Body of pancreas (tissue), 4 donors: Measurements from ENCODE around the gene APBA2. TPM values are rescaled to one million over a fixed set of nuclear protein-coding genes. Genes with fewer than 3 reads are reported as not detected.
A peak's percentile ranks its signal among the peaks of the same experiment; 100 is the strongest.

Experiments used
- ATAC-seq: fragments of 150-250 bp; one replicate; pipeline ENCODE4 v1.9.1; 2016
- DNase-seq, 4 donors: peaks; one replicate each; pipeline ENCODE4 v3.0.0-alpha.2; 2019
- H3K27ac ChIP-seq, 4 donors: fragments of 200-600 bp; sonication (generic); 1 replicate in 3 of 4; 2 replicates in 1 of 4; pipeline versions ENCODE4 v1.5.1 to v1.6.1; 2016 to 2019; ENCODE audit warnings: mild to moderate bottlenecking in 1 of 4, mixed read lengths in 1 of 4, moderate library complexity in 1 of 4
- H3K27me3 ChIP-seq, 2 donors: fragments of 200-600 bp; sonication (generic); one replicate each; pipeline ENCODE4 v1.6.0; 2016; ENCODE audit warnings: mild to moderate bottlenecking in 1 of 2
- H3K36me3 ChIP-seq, 2 donors: fragments of 200-600 bp; sonication (generic); replicated peaks in 1 of 2; 2 replicates each; pipeline ENCODE4 v1.5.1; 2016; ENCODE audit warnings: low read depth in 2 of 2; ENCODE audit not compliant: insufficient read depth in 1 of 2
- H3K4me1 ChIP-seq: fragments of 200-600 bp; sonication (generic); one replicate; pipeline ENCODE4 v1.6.0; 2016
- H3K4me3 ChIP-seq, 2 donors: fragments of 200-600 bp; sonication (generic); 1 replicate in 1 of 2; 2 replicates in 1 of 2; pipeline ENCODE4 v1.5.1; 2016 to 2019
- H3K9me3 ChIP-seq, 3 donors: fragments of 200-600 bp; sonication (generic); 1 replicate in 2 of 3; 2 replicates in 1 of 3; pipeline ENCODE4 v1.5.1; 2016
- POLR2A ChIP-seq, 3 donors: fragments of 450-650 bp; IDR thresholded peaks; one replicate each; pipeline ENCODE4 v1.6.1; 2016; ENCODE audit warnings: antibody characterized with exemption in 3 of 3, mild to moderate bottlenecking in 2 of 3
- WGBS, 2 donors: methylation state at CpG; one replicate each; pipeline ENCODE4 v1.1.5; 2017; 5-methylcytosine and 5-hydroxymethylcytosine counted together
- intact Hi-C: fragments of 100-400 bp; cut with DNase I; formaldehyde crosslinking; loops from one replicate; pipeline ENCODE4 v1.15.1; 2023
- total RNA-seq, 2 donors: library from RNA; depleted of rRNA; stranded (reverse); fragments of >200 nt; gene quantifications; one replicate each; pipeline ENCODE4 v1.1.0, GENCODE V29; 2016
- TF ChIP-seq, protein P1 (sequence below), 7 experiments: fragments of 450-650 bp in 4 of 7; fragments of 200-600 bp in 3 of 7; sonication (generic) in 3 of 7; IDR thresholded peaks; one replicate each; pipeline ENCODE4 v1.5.1; 2016 to 2019; ENCODE audit warnings: antibody characterized with exemption in 7 of 7

APBA2 gene
- total RNA-seq, 2 donors from 2014 or later: 13.2 to 29.0 TPM

DNA sequence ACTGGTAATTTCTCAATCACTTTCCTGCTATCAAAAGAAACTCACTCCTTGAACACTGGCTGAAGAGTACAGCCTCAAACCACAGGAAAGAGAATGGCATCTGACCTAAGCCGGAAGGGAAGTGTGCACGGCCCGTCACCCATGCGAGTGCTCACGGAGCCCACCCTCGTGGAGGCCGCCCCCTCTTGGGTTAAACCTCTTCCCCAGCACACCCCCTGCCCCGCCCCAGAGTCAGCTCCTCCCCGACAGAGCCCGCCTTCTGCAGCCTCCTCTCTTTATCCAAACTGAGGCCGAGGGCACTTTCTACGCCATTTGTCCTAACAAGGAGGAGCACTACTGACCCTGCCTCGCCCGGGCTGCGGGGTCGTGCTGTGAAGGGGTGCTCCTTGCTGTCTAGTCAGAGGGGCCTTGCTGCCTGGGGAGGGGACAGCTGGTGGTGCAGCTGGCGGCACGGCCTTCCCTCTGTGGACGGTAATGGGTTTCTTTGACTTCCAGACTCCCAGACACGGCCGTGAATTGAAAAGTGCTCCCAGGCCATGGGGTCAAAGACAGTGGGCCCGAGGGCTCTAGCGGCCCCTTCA is 246.2 kb downstream of the APBA2 start:
- H3K9me3 ChIP-seq: no peaks in the 10 kb centered on the region
- WGBS, 2 donors: 54 to 75% methylated on average over 10 to 23 of the region's 23 CpGs
- TF ChIP-seq, protein P1, sequence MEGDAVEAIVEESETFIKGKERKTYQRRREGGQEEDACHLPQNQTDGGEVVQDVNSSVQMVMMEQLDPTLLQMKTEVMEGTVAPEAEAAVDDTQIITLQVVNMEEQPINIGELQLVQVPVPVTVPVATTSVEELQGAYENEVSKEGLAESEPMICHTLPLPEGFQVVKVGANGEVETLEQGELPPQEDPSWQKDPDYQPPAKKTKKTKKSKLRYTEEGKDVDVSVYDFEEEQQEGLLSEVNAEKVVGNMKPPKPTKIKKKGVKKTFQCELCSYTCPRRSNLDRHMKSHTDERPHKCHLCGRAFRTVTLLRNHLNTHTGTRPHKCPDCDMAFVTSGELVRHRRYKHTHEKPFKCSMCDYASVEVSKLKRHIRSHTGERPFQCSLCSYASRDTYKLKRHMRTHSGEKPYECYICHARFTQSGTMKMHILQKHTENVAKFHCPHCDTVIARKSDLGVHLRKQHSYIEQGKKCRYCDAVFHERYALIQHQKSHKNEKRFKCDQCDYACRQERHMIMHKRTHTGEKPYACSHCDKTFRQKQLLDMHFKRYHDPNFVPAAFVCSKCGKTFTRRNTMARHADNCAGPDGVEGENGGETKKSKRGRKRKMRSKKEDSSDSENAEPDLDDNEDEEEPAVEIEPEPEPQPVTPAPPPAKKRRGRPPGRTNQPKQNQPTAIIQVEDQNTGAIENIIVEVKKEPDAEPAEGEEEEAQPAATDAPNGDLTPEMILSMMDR (IDR thresholded peaks at IDR 0.05): no peak
- TF ChIP-seq POLR2A (IDR thresholded peaks at IDR 0.05): no peak
- H3K4me3 ChIP-seq: no peak overlapping the region
- ATAC-seq (no peak), DNase-seq (peak in 1 of 4 donors; percentile 9)
- intact Hi-C loops: no loop called here
- no peak overlapping the region for H3K27ac ChIP-seq
- no peaks in the 10 kb centered on the region for H3K4me1 ChIP-seq
- no peaks in the 10 kb centered on the region for H3K27me3 ChIP-seq
- no peaks in the 10 kb centered on the region for H3K36me3 ChIP-seq

DNA sequence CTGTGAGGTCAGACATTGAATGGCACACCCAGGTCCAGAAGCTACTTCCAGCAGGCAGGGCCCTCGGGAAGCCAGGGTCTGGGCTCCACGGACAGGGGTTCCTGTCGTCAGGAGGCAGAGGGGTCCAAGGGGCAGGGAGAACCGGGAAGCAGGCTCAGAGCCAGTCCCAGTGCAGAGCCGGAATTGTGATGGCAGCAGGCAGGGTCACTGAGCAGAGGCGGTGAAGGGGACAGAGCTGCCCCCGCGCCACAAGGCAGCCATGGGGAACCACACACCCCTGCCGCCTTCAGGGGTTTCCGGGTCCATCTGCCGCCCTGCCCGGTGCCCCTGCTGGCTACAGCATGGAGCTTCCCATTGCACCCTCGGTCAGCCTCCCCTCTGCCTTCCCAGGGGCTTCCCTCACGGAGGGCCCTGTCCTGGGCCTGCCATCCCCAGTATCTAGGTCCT is 247.0 kb downstream of the APBA2 start:
- WGBS, 2 donors: 54 to 83% methylated on average over 3 to 14 of the region's 14 CpGs
- TF ChIP-seq, protein P1 (IDR thresholded peaks at IDR 0.05): no peak
- no peak for TF ChIP-seq POLR2A (IDR thresholded peaks at IDR 0.05)
- H3K4me3 ChIP-seq: no peak overlapping the region
- H3K27ac ChIP-seq: no peak overlapping the region
- no peaks in the 10 kb centered on the region for H3K36me3 ChIP-seq
- H3K9me3 ChIP-seq: no peaks in the 10 kb centered on the region
- H3K27me3 ChIP-seq: no peaks in the 10 kb centered on the region
- no peak for ATAC-seq
- H3K4me1 ChIP-seq: no peaks in the 10 kb centered on the region
- DNase-seq: no peak
- intact Hi-C loops: no loop called here

DNA sequence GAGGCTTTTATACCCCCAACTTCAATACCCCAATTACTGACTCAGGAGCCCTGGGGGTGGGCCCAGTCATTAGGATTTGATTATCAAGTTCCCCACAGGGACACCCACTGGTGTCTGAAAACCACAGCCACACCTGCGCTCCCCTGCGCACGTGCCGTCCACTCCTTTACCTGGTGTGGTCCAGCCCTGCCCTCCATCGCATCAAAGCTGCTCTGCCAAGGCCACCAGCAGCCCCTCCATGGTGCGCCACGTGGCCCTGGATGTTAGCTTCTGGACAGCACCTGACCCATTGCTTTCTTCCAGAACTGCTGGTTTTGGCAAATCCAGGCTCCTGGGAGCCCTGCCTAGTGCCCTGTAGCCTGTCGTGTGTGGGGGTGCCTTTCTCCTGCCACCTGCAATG is 247.5 kb downstream of the APBA2 start:
- no peak for ATAC-seq
- Histone ChIP-seq H3K27me3 (no peaks in the 10 kb centered on the region), H3K27ac (no peak overlapping the region)

DNA sequence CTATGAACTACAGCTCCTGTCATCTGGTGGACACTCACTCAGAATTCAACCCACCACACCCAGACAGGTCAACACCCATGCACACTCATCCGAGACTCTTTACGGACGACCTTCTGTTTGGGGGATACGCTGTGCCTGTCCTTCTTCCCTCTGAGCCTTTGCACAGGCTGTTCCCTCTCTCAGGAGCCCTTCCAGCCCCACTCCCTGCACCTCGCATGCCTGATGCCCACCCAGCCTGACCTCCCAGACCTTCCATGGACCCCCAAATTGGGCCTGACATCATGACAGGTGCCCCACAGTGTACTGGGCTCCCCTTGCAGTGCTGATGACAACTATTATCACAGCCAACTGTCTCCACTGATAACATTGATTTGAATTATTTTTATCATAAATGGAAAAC is 248.0 kb downstream of the APBA2 start:
- Histone ChIP-seq H3K27me3 (no peaks in the 10 kb centered on the region), H3K4me3 (no peak overlapping the region), H3K4me1 (no peaks in the 10 kb centered on the region), H3K9me3 (no peaks in the 10 kb centered on the region), H3K27ac (no peak overlapping the region), H3K36me3 (no peaks in the 10 kb centered on the region)
- 85 to 97% methylated on average over 5 of the region's 5 CpGs for WGBS, 2 donors
- no peak for TF ChIP-seq POLR2A (IDR thresholded peaks at IDR 0.05)
- TF ChIP-seq, protein P1 (IDR thresholded peaks at IDR 0.05): no peak
- no peak for ATAC-seq
- DNase-seq: no peak
- intact Hi-C loops: no loop called here

More for the DNA sequence above, 247.5 kb downstream of the APBA2 start:
- no peak for DNase-seq
- TF ChIP-seq POLR2A (IDR thresholded peaks at IDR 0.05): no peak
- TF ChIP-seq, protein P1 (IDR thresholded peaks at IDR 0.05): no peak
- intact Hi-C loops: no loop called here
- Histone ChIP-seq H3K36me3 (no peaks in the 10 kb centered on the region), H3K4me1 (no peaks in the 10 kb centered on the region), H3K9me3 (no peaks in the 10 kb centered on the region), H3K4me3 (no peak overlapping the region)
- 79 to 84% methylated on average over 3 to 8 of the region's 8 CpGs for WGBS, 2 donors

DNA sequence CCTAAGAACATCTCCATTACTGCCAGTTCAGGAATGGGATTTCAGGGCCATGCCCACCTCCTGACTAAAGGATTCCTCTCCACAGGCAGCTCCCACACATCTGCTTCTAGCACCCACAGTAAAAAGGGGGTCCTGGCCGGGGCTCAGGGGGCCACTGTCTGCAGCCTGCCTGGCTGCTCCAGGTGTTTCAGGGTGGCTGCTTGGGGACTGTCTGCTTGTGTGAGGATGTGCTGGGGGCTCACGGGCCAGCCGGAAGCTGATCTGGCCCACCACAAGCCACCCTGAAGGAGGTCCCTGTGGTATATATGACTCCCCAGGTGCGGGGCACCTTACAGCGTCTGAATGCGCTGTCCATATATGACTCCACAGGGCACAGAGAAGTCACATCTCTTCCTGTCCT is 248.5 kb downstream of the APBA2 start:
- WGBS, 2 donors: 89 to 100% methylated on average over 3 to 6 of the region's 6 CpGs

More for the DNA sequence above, 248.5 kb downstream of the APBA2 start:
- Histone ChIP-seq H3K4me1 (no peaks in the 10 kb centered on the region), H3K9me3 (no peaks in the 10 kb centered on the region), H3K36me3 (no peaks in the 10 kb centered on the region), H3K27me3 (no peaks in the 10 kb centered on the region), H3K4me3 (no peak overlapping the region), H3K27ac (no peak overlapping the region)
- DNase-seq (no peak), ATAC-seq (no peak)
- intact Hi-C loops: no loop called here
- TF ChIP-seq POLR2A (IDR thresholded peaks at IDR 0.05): no peak
- TF ChIP-seq, protein P1 (IDR thresholded peaks at IDR 0.05): no peak
